ENCODE measurements around the gene SLCO4A1.

Gene SLCO4A1

GRCh38 chr20:62606551-62607201, 35.6 kb upstream of the SLCO4A1 start:
- DNase-seq = no peak

GRCh38 chr20:62607366-62608217, 34.7 kb upstream of the SLCO4A1 start:
- DNase-seq = no peak

GRCh38 chr20:62608218-62608565, 34.1 kb upstream of the SLCO4A1 start:
- no peak for DNase-seq

- DNase-seq = no peak
Measured at GRCh38 chr20:62609279-62609720, 33.0 kb upstream of the SLCO4A1 start.

GRCh38 chr20:62609811-62610757, 32.2 kb upstream of the SLCO4A1 start:
- no peak for DNase-seq

- DNase-seq = no peak
Measured at GRCh38 chr20:62611012-62611411, 31.3 kb upstream of the SLCO4A1 start.

- no peak for DNase-seq
Measured at GRCh38 chr20:62611819-62612218, 30.5 kb upstream of the SLCO4A1 start.

GRCh38 chr20:62614085-62614960, 28.0 kb upstream of the SLCO4A1 start:
- no peak for DNase-seq

GRCh38 chr20:62614961-62615680, 27.2 kb upstream of the SLCO4A1 start:
- DNase-seq = no peak

- DNase-seq = no peak
Measured at GRCh38 chr20:62615750-62616251, 26.5 kb upstream of the SLCO4A1 start.

- DNase-seq = peak; percentile 61 to 69
Measured at GRCh38 chr20:62616728-62617621, 25.3 kb upstream of the SLCO4A1 start.

GRCh38 chr20:62617711-62618483, 24.4 kb upstream of the SLCO4A1 start:
- no peak for DNase-seq

- no peak for DNase-seq
Measured at GRCh38 chr20:62618611-62619529, 23.4 kb upstream of the SLCO4A1 start.

- DNase-seq = no peak
Measured at GRCh38 chr20:62620625-62621024, 21.7 kb upstream of the SLCO4A1 start.

GRCh38 chr20:62621251-62622110, 20.8 kb upstream of the SLCO4A1 start:
- DNase-seq = no peak

- DNase-seq = no peak
Measured at GRCh38 chr20:62622178-62622876, 20.0 kb upstream of the SLCO4A1 start.
